GM12892 (cell line): Measurements from ENCODE around the gene IGF1R.

Experiments
- DNase-seq: peaks from one replicate; pipeline ENCODE4 v3.0.0; 2011; ENCODE audit not compliant: insufficient read length
- FAIRE-seq: peaks from 2 replicates; lab custom pipeline; 2011; peaks lifted over from hg19 to GRCh38; lab: Jason Lieb, UNC
- POLR2A ChIP-seq: IDR thresholded peaks from 2 replicates; pipeline ENCODE4 v1.6.1; 2011; ENCODE audit warnings: low read depth, low read length, control low read depth
- POLR2AphosphoS5 ChIP-seq: IDR thresholded peaks from 2 replicates; pipeline ENCODE4 v1.6.1; 2011; ENCODE audit warnings: low read depth, low read length, control low read depth
- TAF1 ChIP-seq: IDR thresholded peaks from 2 replicates; pipeline ENCODE4 v1.6.1; 2011; ENCODE audit warnings: low read depth, mild to moderate bottlenecking, control low read depth, low read length, borderline replicate concordance

Gene IGF1R

GRCh38 chr15:98717942-98718341 lies 69.6 kb downstream of the IGF1R start:
- no peak for TF ChIP-seq POLR2AphosphoS5
- no peak for TF ChIP-seq TAF1
- no peak for TF ChIP-seq POLR2A
- FAIRE-seq (no peak), DNase-seq (no peak)

GRCh38 chr15:98718426-98719136 lies 70.2 kb downstream of the IGF1R start:
- no peak for FAIRE-seq
- TF ChIP-seq TAF1 (no peak), POLR2AphosphoS5 (no peak), POLR2A (no peak)
- DNase-seq = no peak

- TF ChIP-seq POLR2AphosphoS5 (no peak), TAF1 (no peak), POLR2A (no peak)
Observed at GRCh38 chr15:98719137-98719740, 70.9 kb downstream of the IGF1R start.

GRCh38 chr15:98720031-98720430 lies 71.7 kb downstream of the IGF1R start:
- TF ChIP-seq POLR2AphosphoS5 (no peak), TAF1 (no peak), POLR2A (no peak)
- FAIRE-seq (no peak), DNase-seq (no peak)

More at GRCh38 chr15:98719137-98719740, 70.9 kb downstream of the IGF1R start:
- no peak for FAIRE-seq
- DNase-seq = no peak

GRCh38 chr15:98720577-98721565 lies 72.5 kb downstream of the IGF1R start:
- no peak for FAIRE-seq
- TF ChIP-seq TAF1 = no peak
- no peak for TF ChIP-seq POLR2A
- no peak for TF ChIP-seq POLR2AphosphoS5
- no peak for DNase-seq

GRCh38 chr15:98722209-98722608 lies 73.9 kb downstream of the IGF1R start:
- no peak for DNase-seq
- TF ChIP-seq TAF1 (no peak), POLR2AphosphoS5 (no peak), POLR2A (no peak)
- no peak for FAIRE-seq

GRCh38 chr15:98722645-98723044 lies 74.3 kb downstream of the IGF1R start:
- DNase-seq (no peak), FAIRE-seq (no peak)
- TF ChIP-seq POLR2A = no peak
- TF ChIP-seq POLR2AphosphoS5 = no peak
- TF ChIP-seq TAF1 = no peak

GRCh38 chr15:98723195-98723594 lies 74.9 kb downstream of the IGF1R start:
- TF ChIP-seq POLR2A = no peak
- no peak for TF ChIP-seq POLR2AphosphoS5
- no peak for TF ChIP-seq TAF1
- no peak for FAIRE-seq
- DNase-seq = no peak

- DNase-seq = no peak
- no peak for FAIRE-seq
- TF ChIP-seq POLR2A (no peak), TAF1 (no peak), POLR2AphosphoS5 (no peak)
Observed at GRCh38 chr15:98724048-98724447, 75.7 kb downstream of the IGF1R start.

GRCh38 chr15:98724494-98724893 lies 76.2 kb downstream of the IGF1R start:
- FAIRE-seq (no peak), DNase-seq (no peak)
- no peak for TF ChIP-seq TAF1
- no peak for TF ChIP-seq POLR2AphosphoS5
- TF ChIP-seq POLR2A = no peak

GRCh38 chr15:98725874-98726273 lies 77.5 kb downstream of the IGF1R start:
- TF ChIP-seq POLR2A (no peak), POLR2AphosphoS5 (no peak), TAF1 (no peak)
- DNase-seq (no peak), FAIRE-seq (no peak)

- DNase-seq (no peak), FAIRE-seq (no peak)
- TF ChIP-seq POLR2A (no peak), POLR2AphosphoS5 (no peak), TAF1 (no peak)
Observed at GRCh38 chr15:98727115-98728040, 79.0 kb downstream of the IGF1R start.
